Activated CD8-positive, alpha-beta T cell treated with anti-CD3 and anti-CD28 coated beads for 36 hours (primary cell): ENCODE measurements around the gene KCNA2. TPM values are rescaled to one million over a fixed set of nuclear protein-coding genes. Genes with fewer than 3 reads are reported as not detected.

Experiments
- ATAC-seq: fragments of 200-7000 bp; cut with Tn5 transposase; one replicate; pipeline ENCODE4 v1.10.0; 2021; ENCODE audit warnings: mild to moderate bottlenecking, moderate library complexity
- CTCF ChIA-PET: fragments of 350-600 bp; sonication (Branson Sonifier 250); formaldehyde crosslinking; loops from one replicate; lab custom pipeline; 2021; ENCODE audit warnings: antibody characterized with exemption; lab: Charles Lee
- POLR2A ChIA-PET: fragments of 350-600 bp; sonication (Branson Sonifier 250); formaldehyde crosslinking; loops from one replicate; lab custom pipeline; 2021; ENCODE audit warnings: antibody characterized with exemption; lab: Charles Lee
- DNase-seq: peaks from one replicate; pipeline ENCODE4 v3.0.0-alpha.2; 2020
- H3K27ac Mint-ChIP-seq: one replicate; pipeline ENCODE4 v1.8.0; 2021; ENCODE audit warnings: mild to moderate bottlenecking, mixed read lengths
- H3K27me3 Mint-ChIP-seq: one replicate; pipeline ENCODE4 v1.8.0; 2021; ENCODE audit warnings: mixed read lengths
- H3K36me3 Mint-ChIP-seq: one replicate; pipeline ENCODE4 v1.8.0; 2021; ENCODE audit warnings: low read depth, mixed read lengths
- H3K4me1 Mint-ChIP-seq: one replicate; pipeline ENCODE4 v1.8.0; 2021; ENCODE audit warnings: low read depth, mixed read lengths
- H3K4me3 Mint-ChIP-seq: one replicate; pipeline ENCODE4 v1.8.0; 2021; ENCODE audit warnings: mild to moderate bottlenecking, moderate library complexity, mixed read lengths
- H3K9me3 Mint-ChIP-seq: one replicate; pipeline ENCODE4 v1.8.0; 2021; ENCODE audit warnings: mixed read lengths
- CTCF ChIP-seq: fragments of 200-600 bp; IDR thresholded peaks from one replicate; pipeline ENCODE4 v1.8.0; 2022; ENCODE audit warnings: antibody characterized with exemption, mild to moderate bottlenecking
- intact Hi-C: fragments of 100-400 bp; cut with micrococcal nuclease; formaldehyde crosslinking; loops from one replicate; pipeline ENCODE4 v1.10.0; 2022
- total RNA-seq, 2 experiments: library from RNA; stranded (reverse); gene quantifications; one replicate each; pipeline ENCODE4 v1.2.3, GENCODE V29; 2021

The KCNA2 gene
- total RNA-seq, 2 experiments from 2014 or later, result 0.02 to 0.14 TPM

DNA sequence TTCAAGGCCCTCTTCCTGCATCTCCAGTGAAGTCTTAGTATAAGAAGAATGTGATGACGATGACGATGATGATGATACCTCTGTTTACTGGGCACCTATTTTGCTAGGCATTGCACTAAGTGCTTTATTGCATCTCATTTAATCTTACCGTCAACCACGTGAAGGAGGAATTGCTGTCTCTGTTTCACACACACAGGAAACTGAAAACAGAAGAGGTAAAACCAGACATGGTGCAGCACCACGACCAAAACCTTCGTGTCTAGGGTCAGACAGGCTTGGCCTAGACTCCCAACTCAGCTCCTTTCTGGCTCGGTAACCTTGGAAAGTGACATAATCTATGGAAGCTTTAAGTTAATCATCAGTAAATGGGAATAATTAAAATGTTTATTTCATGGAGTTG, 20.7 kb upstream of the KCNA2 start:
- POLR2A ChIA-PET, result interaction anchor here (0.7 kb wide), 1 partner anchor 1007 kb away, joined by 3 read pairs; no protein-coding TSS in a partner anchor
- Mint-ChIP-seq H3K4me1 (peaks cover 21% of the 10 kb centered on the region), H3K27ac (no peak overlapping the region), H3K9me3 (peaks cover 5% of the 10 kb centered on the region), H3K27me3 (no peaks in the 10 kb centered on the region), H3K36me3 (no peaks in the 10 kb centered on the region), H3K4me3 (no peak overlapping the region)
- CTCF ChIA-PET, result interaction anchor here (0.9 to 5.7 kb wide), 4 partner anchors 132 to 156 kb away, joined by 3 to 40 read pairs (median 6); no protein-coding TSS in a partner anchor
- ATAC-seq (no peak), DNase-seq (no peak)
- intact Hi-C loops, result no loop called here
- no peak for TF ChIP-seq CTCF

DNA sequence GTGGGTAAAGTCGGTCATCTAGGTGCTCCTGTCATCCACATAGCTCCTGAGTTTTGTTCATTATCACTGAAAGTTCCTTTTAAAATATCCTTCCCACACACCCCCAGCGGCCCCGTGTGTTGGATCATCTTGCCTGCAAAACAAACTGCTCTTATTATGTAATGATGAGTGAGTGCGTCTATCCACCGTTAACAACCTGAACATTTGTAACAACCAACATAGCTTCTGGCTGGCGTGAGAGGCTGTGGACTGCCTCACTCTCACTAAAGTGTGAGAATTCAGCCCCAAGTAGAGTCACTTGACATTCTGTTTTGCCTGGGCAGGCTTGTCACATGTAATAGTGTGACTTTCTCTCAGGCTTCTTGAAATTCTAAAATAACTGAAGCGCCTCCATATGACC, 14.5 kb upstream of the KCNA2 start:
- Mint-ChIP-seq H3K36me3 (no peaks in the 10 kb centered on the region), H3K27ac (no peak overlapping the region), H3K4me3 (no peak overlapping the region), H3K27me3 (no peaks in the 10 kb centered on the region), H3K9me3 (peaks cover 5% of the 10 kb centered on the region), H3K4me1 (peaks cover 24% of the 10 kb centered on the region)
- no peak for DNase-seq
- POLR2A ChIA-PET, result interaction anchor here (0.6 to 2.3 kb wide), 3 partner anchors 9 to 145 kb away, joined by 3 to 11 read pairs (median 4); no protein-coding TSS in a partner anchor
- CTCF ChIA-PET, result interaction anchor here (0.7 to 9.1 kb wide), 15 partner anchors 9 to 208 kb away, joined by 3 to 206 read pairs (median 16); partner anchors contain the start of genes KCNA2 and KCNA3
- intact Hi-C loops, result no loop called here
- no peak for TF ChIP-seq CTCF
- no peak for ATAC-seq

- no peaks in the 10 kb centered on the region for H3K36me3 Mint-ChIP-seq
- ChIA-PET POLR2A (interaction anchor here (0.6 to 2.4 kb wide), 12 partner anchors 10 to 180 kb away, joined by 3 to 11 read pairs (median 4); no protein-coding TSS in a partner anchor), CTCF (interaction anchor here (0.7 to 9.1 kb wide), 53 partner anchors 10 to 372 kb away, joined by 3 to 206 read pairs (median 5); partner anchors contain the start of genes KCNA10, KCNA2 and KCNA3)
- intact Hi-C loops, result no loop called here
- peak overlapping the region; percentile 77 for H3K27ac Mint-ChIP-seq
- no peaks in the 10 kb centered on the region for H3K27me3 Mint-ChIP-seq
- DNase-seq, result no peak
- no peak for TF ChIP-seq CTCF
- H3K9me3 Mint-ChIP-seq, result peaks cover 5% of the 10 kb centered on the region
- peaks cover 27% of the 10 kb centered on the region for H3K4me1 Mint-ChIP-seq
- ATAC-seq, result peak; percentile 9
- H3K4me3 Mint-ChIP-seq, result peak overlapping the region; percentile 76
Measured at GRCh38 chr1:110620250-110620615, 14.1 kb upstream of the KCNA2 start.

- Mint-ChIP-seq H3K27me3 (no peaks in the 10 kb centered on the region), H3K4me1 (peaks cover 27% of the 10 kb centered on the region), H3K36me3 (no peaks in the 10 kb centered on the region), H3K4me3 (peak overlapping the region; percentile 76), H3K9me3 (peaks cover 5% of the 10 kb centered on the region), H3K27ac (peak overlapping the region; percentile 77)
- ChIA-PET CTCF (interaction anchor here (0.6 to 9.1 kb wide), 69 partner anchors 10 to 412 kb away, joined by 3 to 206 read pairs (median 5); partner anchors contain the start of genes KCNA10, KCNA2 and KCNA3), POLR2A (interaction anchor here (0.6 to 2.4 kb wide), 17 partner anchors 11 to 513 kb away, joined by 3 to 11 read pairs (median 4); no protein-coding TSS in a partner anchor)
- TF ChIP-seq CTCF, result peak; percentile 94
- DNase-seq (peak; percentile 91), ATAC-seq (peak; percentile 90)
- intact Hi-C loops, result loop anchor here (1.0 to 5.0 kb wide), 3 partner anchors 62 to 161 kb away; no protein-coding TSS in a partner anchor
Measured at GRCh38 chr1:110619412-110620249, 13.5 kb upstream of the KCNA2 start.
